Thyroid gland (tissue), 4 donors: Measurements from ENCODE around the gene TMCC2. TPM values are rescaled to one million over a fixed set of nuclear protein-coding genes. Genes with fewer than 3 reads are reported as not detected.

Experiments
- DNase-seq, 2 donors: peaks; one replicate each; pipeline ENCODE4 v3.0.0-alpha.2; 2019
- H3K27ac ChIP-seq, 3 donors: fragments of 200-600 bp; sonication (generic); 1 replicate in 2 of 3; 2 replicates in 1 of 3; pipeline ENCODE4 v1.5.1; 2016 to 2019; ENCODE audit warnings: mild to moderate bottlenecking in 1 of 3, moderate library complexity in 1 of 3
- H3K27me3 ChIP-seq: fragments of 200-600 bp; sonication (generic); one replicate; pipeline ENCODE4 v1.5.1; 2019
- H3K36me3 ChIP-seq, 2 donors: fragments of 200-600 bp; sonication (generic); one replicate each; pipeline ENCODE4 v1.5.1; 2016 to 2019
- H3K4me1 ChIP-seq, 2 donors: fragments of 200-600 bp; sonication (generic); one replicate each; pipeline ENCODE4 v1.5.1; 2017 to 2019
- H3K4me3 ChIP-seq, 3 donors: fragments of 200-600 bp; sonication (generic); replicated peaks in 1 of 3; 1 replicate in 2 of 3; 2 replicates in 1 of 3; pipeline ENCODE4 v1.5.1; 2016; ENCODE audit warnings: mild to moderate bottlenecking in 1 of 3
- H3K9me3 ChIP-seq: fragments of 200-600 bp; sonication (generic); one replicate; pipeline ENCODE4 v1.5.1; 2017
- POLR2A ChIP-seq, 2 donors: fragments of 450-650 bp; IDR thresholded peaks; one replicate each; pipeline ENCODE4 v1.6.1; 2017; ENCODE audit warnings: antibody characterized with exemption in 2 of 2, mild to moderate bottlenecking in 2 of 2, moderate library complexity in 1 of 2
- WGBS, 2 donors: methylation state at CpG; one replicate each; pipeline ENCODE4 v1.1.5; 2017; 5-methylcytosine and 5-hydroxymethylcytosine counted together
- intact Hi-C: fragments of 100-400 bp; cut with DNase I; formaldehyde crosslinking; loops from one replicate; pipeline ENCODE4 v1.15.1; 2023
- total RNA-seq, 4 donors: library from RNA; depleted of rRNA; stranded (reverse); fragments of >200 nt; gene quantifications; one replicate each; pipeline ENCODE4 v1.2.3, GENCODE V29; 2016
- TF ChIP-seq, protein P1 (sequence below), 6 experiments: fragments of 200-600 bp in 3 of 6; fragments of 450-650 bp in 3 of 6; sonication (generic) in 3 of 6; IDR thresholded peaks; one replicate each; pipeline ENCODE4 v1.5.1; 2016 to 2019; ENCODE audit warnings: antibody characterized with exemption in 6 of 6, mild to moderate bottlenecking in 2 of 6, inconsistent platforms in 1 of 6, moderate library complexity in 1 of 6

The TMCC2 gene
- total RNA-seq, 4 donors from 2014 or later: 2.3 to 3.6 (median 3.1) TPM

DNA sequence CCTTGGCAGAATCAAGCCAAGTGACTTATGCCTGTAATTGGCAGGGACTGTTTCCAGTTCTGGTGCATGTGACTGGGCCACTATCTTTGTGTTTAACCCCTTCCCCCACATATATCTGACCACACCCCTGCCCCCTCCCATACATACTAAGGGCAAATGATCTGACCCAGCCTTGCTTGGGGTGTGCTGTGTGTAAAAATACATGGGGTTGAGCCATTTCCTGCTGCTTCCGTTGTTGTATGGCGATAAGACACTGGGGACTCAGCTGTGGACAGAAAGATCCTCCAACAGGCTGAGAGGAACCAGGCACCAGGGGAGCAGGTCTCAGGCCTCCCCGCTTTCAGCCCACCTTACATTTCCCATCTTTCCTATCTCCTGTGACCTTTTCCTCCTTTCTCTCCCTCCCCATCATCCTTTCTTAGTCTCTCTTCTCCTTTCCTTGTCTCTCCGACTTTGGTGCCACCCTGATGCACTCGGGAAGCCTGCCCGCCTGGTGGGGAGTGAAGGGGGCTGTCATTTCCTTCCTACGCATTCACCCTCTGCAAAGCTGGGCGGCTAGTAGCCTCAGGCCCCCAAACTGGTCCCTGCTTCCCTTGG is 39.7 kb downstream of the TMCC2 start:
- DNase-seq: no peak
- no peak overlapping the region for H3K4me3 ChIP-seq
- H3K4me1 ChIP-seq: peaks cover 0 to 4% of the 10 kb centered on the region in 2 donors
- no peaks in the 10 kb centered on the region for H3K27me3 ChIP-seq
- H3K9me3 ChIP-seq: no peaks in the 10 kb centered on the region
- intact Hi-C loops: no loop called here
- WGBS, 2 donors: 75 to 80% methylated on average over 8 of the region's 8 CpGs
- H3K36me3 ChIP-seq: no peaks in the 10 kb centered on the region
- TF ChIP-seq, protein P1, sequence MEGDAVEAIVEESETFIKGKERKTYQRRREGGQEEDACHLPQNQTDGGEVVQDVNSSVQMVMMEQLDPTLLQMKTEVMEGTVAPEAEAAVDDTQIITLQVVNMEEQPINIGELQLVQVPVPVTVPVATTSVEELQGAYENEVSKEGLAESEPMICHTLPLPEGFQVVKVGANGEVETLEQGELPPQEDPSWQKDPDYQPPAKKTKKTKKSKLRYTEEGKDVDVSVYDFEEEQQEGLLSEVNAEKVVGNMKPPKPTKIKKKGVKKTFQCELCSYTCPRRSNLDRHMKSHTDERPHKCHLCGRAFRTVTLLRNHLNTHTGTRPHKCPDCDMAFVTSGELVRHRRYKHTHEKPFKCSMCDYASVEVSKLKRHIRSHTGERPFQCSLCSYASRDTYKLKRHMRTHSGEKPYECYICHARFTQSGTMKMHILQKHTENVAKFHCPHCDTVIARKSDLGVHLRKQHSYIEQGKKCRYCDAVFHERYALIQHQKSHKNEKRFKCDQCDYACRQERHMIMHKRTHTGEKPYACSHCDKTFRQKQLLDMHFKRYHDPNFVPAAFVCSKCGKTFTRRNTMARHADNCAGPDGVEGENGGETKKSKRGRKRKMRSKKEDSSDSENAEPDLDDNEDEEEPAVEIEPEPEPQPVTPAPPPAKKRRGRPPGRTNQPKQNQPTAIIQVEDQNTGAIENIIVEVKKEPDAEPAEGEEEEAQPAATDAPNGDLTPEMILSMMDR (IDR thresholded peaks at IDR 0.05): no peak
- TF ChIP-seq POLR2A (IDR thresholded peaks at IDR 0.05): no peak
- H3K27ac ChIP-seq: no peak overlapping the region

DNA sequence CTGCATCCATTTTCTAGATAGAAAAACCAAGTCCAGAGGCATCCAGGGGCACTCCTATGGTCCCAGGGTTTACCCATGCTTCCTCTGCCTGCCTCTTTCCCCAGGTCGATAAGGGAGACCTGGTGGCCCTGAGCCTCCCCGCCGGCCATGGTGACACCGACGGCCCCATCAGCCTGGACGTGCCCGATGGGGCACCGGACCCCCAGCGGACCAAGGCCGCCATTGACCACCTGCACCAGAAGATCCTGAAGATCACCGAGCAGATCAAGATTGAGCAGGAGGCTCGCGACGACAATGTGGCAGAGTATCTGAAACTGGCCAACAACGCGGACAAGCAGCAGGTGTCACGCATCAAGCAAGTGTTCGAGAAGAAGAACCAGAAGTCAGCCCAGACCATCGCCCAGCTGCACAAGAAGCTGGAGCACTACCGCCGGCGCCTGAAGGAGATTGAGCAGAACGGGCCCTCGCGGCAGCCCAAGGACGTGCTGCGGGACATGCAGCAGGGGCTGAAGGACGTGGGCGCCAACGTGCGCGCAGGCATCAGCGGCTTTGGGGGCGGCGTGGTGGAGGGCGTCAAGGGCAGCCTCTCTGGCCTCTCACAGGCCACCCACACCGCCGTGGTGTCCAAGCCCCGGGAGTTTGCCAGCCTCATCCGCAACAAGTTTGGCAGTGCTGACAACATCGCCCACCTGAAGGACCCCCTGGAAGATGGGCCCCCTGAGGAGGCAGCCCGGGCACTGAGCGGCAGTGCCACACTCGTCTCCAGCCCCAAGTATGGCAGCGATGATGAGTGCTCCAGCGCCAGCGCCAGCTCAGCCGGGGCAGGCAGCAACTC is 41.3 kb downstream of the TMCC2 start:
- Histone ChIP-seq H3K27ac (no peak overlapping the region), H3K27me3 (no peaks in the 10 kb centered on the region), H3K36me3 (no peaks in the 10 kb centered on the region), H3K4me1 (peaks cover 6 to 12% of the 10 kb centered on the region in 2 donors), H3K4me3 (no peak overlapping the region), H3K9me3 (no peaks in the 10 kb centered on the region)
- WGBS, 2 donors: 94 to 97% methylated on average over 36 to 39 of the region's 48 CpGs
- no peak for DNase-seq
- intact Hi-C loops: no loop called here
- TF ChIP-seq, protein P1 (IDR thresholded peaks at IDR 0.05): no peak
- no peak for TF ChIP-seq POLR2A (IDR thresholded peaks at IDR 0.05)

DNA sequence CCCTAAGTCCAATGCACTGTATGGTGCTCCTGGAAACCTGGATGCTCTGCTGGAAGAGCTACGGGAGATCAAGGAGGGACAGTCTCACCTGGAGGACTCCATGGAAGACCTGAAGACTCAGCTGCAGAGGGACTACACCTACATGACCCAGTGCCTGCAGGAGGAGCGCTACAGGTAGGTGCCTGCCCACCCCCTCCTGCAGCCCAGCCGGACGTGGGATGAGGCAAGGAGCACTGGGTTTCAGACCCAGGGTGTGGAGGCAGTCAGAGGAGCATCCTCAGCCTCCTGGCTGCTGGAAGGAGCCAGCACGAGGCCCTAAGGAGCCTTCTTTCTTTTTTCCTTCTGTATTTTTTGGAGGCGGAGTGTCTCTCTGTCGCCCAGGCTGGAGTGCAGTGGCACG is 42.0 kb downstream of the TMCC2 start:
- H3K9me3 ChIP-seq: no peaks in the 10 kb centered on the region
- no peak for TF ChIP-seq POLR2A (IDR thresholded peaks at IDR 0.05)
- TF ChIP-seq, protein P1 (IDR thresholded peaks at IDR 0.05): no peak
- H3K36me3 ChIP-seq: no peaks in the 10 kb centered on the region
- H3K4me3 ChIP-seq: no peak overlapping the region
- H3K27ac ChIP-seq: no peak overlapping the region
- 94 to 96% methylated on average over 7 of the region's 8 CpGs for WGBS, 2 donors
- intact Hi-C loops: no loop called here
- DNase-seq: no peak
- H3K4me1 ChIP-seq: peaks cover 11 to 19% of the 10 kb centered on the region in 2 donors
- no peaks in the 10 kb centered on the region for H3K27me3 ChIP-seq

DNA sequence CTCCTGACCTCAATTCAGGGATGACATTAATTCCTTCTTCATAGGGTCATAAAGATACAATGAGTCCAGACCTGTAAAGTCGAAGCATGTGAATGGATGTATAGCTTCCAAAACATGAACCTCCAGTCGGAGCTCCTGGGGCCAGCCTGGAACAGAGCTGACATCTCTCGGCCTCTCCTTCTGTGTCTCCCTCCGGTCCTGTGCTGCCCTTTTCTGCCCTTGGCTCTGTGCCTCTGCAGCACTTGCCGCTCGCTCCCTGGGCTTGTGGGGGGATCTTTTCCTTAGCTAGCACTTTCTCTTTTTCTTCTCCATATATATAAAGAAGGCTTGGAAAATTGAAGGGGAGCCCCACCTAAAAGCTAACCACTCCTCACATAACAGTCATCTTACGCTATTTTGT is 42.5 kb downstream of the TMCC2 start:
- Histone ChIP-seq H3K27ac (no peak overlapping the region), H3K4me3 (no peak overlapping the region), H3K4me1 (peaks cover 17 to 24% of the 10 kb centered on the region in 2 donors), H3K27me3 (no peaks in the 10 kb centered on the region), H3K9me3 (no peaks in the 10 kb centered on the region), H3K36me3 (no peaks in the 10 kb centered on the region)
- intact Hi-C loops: no loop called here
- TF ChIP-seq POLR2A (IDR thresholded peaks at IDR 0.05): no peak
- TF ChIP-seq, protein P1 (IDR thresholded peaks at IDR 0.05): no peak
- DNase-seq: no peak
- 85 to 88% methylated on average over 7 of the region's 7 CpGs for WGBS, 2 donors

DNA sequence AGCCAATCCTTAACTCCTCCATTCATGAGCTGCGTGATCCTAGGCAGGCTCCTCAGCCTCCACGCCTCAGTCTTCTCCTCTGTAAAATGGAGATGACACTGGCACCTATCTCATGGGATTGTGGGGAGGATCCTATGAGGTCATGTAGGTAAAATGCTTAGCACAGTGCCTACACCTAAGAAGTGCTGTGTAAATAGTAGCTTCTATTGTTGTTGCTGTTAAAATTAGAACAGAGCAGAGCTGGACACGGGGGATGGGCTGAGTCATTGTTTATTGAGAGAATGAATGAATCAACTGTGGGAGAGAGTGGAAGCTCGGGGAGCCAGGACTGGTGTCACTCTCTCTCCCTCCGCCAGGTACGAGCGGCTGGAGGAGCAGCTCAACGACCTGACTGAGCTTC is 43.0 kb downstream of the TMCC2 start:
- no peak for DNase-seq
- no peaks in the 10 kb centered on the region for H3K9me3 ChIP-seq
- TF ChIP-seq, protein P1 (IDR thresholded peaks at IDR 0.05): no peak
- no peak for TF ChIP-seq POLR2A (IDR thresholded peaks at IDR 0.05)
- H3K4me1 ChIP-seq: peaks cover 22 to 29% of the 10 kb centered on the region in 2 donors
- no peak overlapping the region for H3K27ac ChIP-seq
- H3K27me3 ChIP-seq: no peaks in the 10 kb centered on the region
- intact Hi-C loops: no loop called here
- no peak overlapping the region for H3K4me3 ChIP-seq
- WGBS, 2 donors: 71 to 76% methylated on average over 8 of the region's 8 CpGs
- H3K36me3 ChIP-seq: no peaks in the 10 kb centered on the region
